ENCODE results near the gene RANBP3. TPM values are rescaled to one million over a fixed set of nuclear protein-coding genes. Genes with fewer than 3 reads are reported as not detected.

RANBP3 gene
- total RNA-seq, 2 donors from 2014 or later = 76.8 to 86.9 TPM

DNA sequence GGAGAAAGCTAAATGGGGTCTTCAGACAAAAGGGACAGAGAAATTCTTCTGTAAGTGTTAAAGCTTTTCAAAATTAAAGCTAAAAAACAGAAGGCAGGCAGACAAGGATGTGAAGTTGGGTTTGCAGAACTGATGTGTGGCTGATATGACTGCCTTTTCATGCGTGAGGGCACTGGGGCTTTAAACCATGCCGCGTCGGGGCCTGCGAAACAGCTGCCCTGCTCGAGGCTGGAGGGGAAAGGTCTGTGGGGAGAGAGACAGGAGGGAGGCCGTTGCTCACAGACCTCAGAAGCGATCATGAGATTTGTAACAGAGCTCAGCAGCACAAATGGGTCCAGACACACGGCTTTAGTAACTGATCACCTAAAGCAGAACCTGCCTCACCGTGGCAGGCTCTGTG lies 40.4 kb downstream of the RANBP3 start:
- H3K9me3 ChIP-seq (ENCODE audit: control insufficient read depth, low read length, poor library complexity, severe bottlenecking) = no peaks in the 10 kb centered on the region
- Mint-ChIP-seq H3K27me3 (no peaks in the 10 kb centered on the region), H3K4me1 (peaks cover 11% of the 10 kb centered on the region), H3K4me3 (no peak overlapping the region), H3K36me3 (ENCODE audit: low read depth) (peaks cover 2% of the 10 kb centered on the region), H3K27ac (peak overlapping the region; percentile 16)
- DNase-seq = no peak
- no peak for ATAC-seq

DNA sequence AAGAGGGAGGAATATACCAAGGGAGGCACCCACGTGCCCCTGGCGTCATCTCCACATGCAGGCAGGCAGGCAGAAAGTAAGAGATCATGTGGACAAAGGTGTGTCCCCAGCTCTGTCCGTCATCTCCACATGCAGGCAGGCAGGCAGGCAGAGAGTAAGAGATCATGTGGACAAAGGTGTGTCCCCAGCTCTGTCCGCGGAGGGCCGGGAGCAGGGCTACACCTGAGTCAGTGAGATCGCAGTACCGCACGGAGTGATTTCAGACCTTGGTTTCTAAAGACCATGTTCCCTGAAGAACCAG lies 41.7 kb downstream of the RANBP3 start:
- peaks cover 8% of the 10 kb centered on the region for H3K4me1 Mint-ChIP-seq
- no peaks in the 10 kb centered on the region for H3K27me3 Mint-ChIP-seq
- H3K9me3 ChIP-seq (ENCODE audit: control insufficient read depth, low read length, poor library complexity, severe bottlenecking) = no peaks in the 10 kb centered on the region
- no peak overlapping the region for H3K4me3 Mint-ChIP-seq
- peak overlapping the region; percentile 37 for H3K27ac Mint-ChIP-seq
- DNase-seq (no peak), ATAC-seq (no peak)
- H3K36me3 Mint-ChIP-seq (ENCODE audit: low read depth) = peaks cover 2% of the 10 kb centered on the region

DNA sequence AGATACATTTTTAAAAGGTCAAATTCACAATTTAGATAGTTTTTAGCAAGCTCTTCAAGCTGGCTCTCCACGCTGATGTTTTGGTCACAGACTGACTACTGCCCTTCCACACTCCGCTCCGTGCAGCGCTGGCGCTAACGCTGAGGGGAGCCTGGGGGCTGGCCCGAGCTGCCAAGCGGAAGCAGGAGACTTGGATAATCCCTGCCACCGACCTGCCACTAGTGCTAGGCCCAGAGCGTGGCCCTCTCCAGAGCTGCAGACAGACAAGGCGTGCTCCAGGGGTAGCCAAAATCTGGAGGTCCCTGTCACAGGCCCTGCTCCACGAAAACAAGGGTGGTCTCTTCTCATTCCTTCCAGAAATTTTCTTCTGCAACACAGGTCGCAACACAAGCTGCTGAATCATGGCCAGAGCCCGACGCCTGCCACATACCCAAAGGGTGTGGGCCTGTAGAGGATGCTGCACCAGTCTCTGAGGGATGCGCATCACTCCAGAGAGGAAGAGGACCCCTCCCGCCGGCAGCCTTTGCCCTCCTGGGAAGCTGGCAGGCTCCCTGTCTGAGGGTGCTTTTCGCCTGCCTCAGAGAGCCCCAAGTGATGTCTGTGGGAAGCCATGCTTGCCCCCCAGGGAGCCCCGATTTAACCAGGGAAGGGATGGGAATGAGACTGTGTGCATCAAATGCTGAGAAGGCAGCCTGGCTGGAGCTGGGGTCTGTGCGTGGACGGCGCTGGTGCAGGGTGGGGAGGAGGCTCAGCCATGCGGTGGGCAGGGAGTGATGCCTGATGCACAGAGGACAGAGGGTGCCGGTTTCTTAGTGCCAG lies 42.3 kb downstream of the RANBP3 start:
- Mint-ChIP-seq H3K27ac (peak overlapping the region; percentile 37), H3K36me3 (ENCODE audit: low read depth) (peaks cover 2% of the 10 kb centered on the region), H3K4me3 (no peak overlapping the region), H3K4me1 (peaks cover 8% of the 10 kb centered on the region), H3K27me3 (no peaks in the 10 kb centered on the region)
- DNase-seq = no peak
- no peaks in the 10 kb centered on the region for H3K9me3 ChIP-seq (ENCODE audit: control insufficient read depth, low read length, poor library complexity, severe bottlenecking)
- no peak for ATAC-seq

DNA sequence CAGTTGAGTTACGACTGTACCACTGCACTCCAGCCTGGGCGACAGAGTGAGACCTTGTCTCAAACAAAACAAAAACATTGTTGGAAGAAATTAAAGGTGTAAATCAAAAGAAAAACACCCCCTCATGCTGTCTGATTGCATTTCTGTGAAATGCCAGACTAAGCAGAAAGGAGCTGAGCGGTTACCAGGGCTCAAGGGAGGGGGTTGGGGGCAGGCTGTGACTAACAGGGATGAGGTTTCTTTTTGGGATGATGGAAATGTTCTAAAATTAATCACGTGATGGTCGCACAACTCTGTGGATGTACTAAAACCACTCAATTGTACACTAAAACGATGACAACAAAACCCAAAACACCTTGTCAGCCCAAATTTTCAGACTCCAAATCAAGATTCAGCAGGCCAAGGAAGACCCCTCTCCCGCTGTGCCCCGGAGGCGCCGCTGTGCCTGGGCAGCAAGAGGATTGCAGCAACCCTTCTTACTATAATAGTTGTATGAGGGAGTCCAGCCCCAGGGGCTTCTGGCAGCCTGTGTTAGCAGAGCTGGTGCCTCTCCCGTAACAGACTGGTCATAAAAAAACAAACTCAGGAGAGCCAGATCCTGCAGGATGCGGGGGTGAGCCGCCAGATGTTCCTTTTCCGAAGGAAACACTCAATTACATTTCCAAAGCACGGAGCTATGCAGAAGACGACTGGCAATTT lies 43.0 kb downstream of the RANBP3 start:
- Mint-ChIP-seq H3K4me1 (peaks cover 8% of the 10 kb centered on the region), H3K27me3 (no peaks in the 10 kb centered on the region), H3K36me3 (ENCODE audit: low read depth) (peaks cover 2% of the 10 kb centered on the region), H3K4me3 (no peak overlapping the region), H3K27ac (peak overlapping the region; percentile 72)
- DNase-seq (no peak), ATAC-seq (no peak)
- H3K9me3 ChIP-seq (ENCODE audit: control insufficient read depth, low read length, poor library complexity, severe bottlenecking) = no peaks in the 10 kb centered on the region

DNA sequence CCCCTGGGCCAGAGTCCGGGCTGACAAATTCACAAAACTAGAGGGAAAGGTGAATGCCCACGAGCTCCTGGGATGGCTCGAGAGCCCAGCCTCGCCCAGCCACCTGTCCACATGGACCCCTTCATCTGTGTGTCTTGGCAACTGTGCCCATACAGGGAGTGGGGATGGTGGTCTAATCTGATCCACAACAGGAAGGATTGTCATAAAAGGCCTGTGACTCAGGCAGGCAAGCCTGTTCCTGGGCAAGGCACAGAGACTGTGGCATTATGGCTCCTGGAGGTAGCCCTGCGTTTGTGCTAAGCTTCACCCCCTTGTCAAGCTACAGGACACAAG lies 43.9 kb downstream of the RANBP3 start:
- ATAC-seq = no peak
- Mint-ChIP-seq H3K36me3 (ENCODE audit: low read depth) (peaks cover 2% of the 10 kb centered on the region), H3K4me1 (peaks cover 8% of the 10 kb centered on the region), H3K27me3 (no peaks in the 10 kb centered on the region), H3K27ac (no peak overlapping the region), H3K4me3 (no peak overlapping the region)
- no peaks in the 10 kb centered on the region for H3K9me3 ChIP-seq (ENCODE audit: control insufficient read depth, low read length, poor library complexity, severe bottlenecking)
- no peak for DNase-seq

DNA sequence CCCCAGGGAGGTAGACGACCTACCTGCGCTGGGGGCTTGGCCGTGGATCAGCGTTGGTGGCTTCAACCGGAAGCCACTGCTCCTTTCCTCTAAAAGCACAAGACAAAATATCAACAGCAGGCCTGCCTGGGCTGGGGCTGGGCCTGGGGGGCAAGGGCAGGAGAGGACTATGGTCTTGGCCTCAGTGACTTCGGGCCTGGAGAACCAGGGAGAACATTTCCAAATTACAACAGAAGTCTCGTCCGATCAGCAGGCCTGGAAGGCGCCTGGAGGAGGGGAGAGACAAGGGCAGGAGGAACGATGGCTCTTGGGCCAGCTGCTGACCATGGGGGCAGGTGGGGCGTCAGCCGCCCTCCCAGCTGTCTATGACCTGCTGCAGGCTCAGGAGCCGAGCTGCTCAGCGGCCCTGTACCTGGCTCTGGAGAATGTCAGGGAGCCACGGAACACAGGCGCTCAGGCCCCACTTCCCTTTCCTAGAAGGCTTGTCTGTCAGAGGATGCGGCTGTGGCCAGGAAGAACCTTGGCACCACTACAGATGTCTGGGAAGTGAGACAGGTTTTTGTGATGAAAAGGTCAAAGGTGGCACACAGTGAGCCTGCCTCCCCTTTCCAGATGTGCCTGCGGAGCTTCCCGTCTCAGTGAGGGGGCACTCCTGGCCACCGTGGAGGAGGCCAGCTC lies 44.4 kb downstream of the RANBP3 start:
- Mint-ChIP-seq H3K36me3 (ENCODE audit: low read depth) (peaks cover 2% of the 10 kb centered on the region), H3K27me3 (no peaks in the 10 kb centered on the region), H3K27ac (no peak overlapping the region), H3K4me1 (peaks cover 8% of the 10 kb centered on the region), H3K4me3 (no peak overlapping the region)
- ATAC-seq (no peak), DNase-seq (no peak)
- H3K9me3 ChIP-seq (ENCODE audit: control insufficient read depth, low read length, poor library complexity, severe bottlenecking) = no peaks in the 10 kb centered on the region

DNA sequence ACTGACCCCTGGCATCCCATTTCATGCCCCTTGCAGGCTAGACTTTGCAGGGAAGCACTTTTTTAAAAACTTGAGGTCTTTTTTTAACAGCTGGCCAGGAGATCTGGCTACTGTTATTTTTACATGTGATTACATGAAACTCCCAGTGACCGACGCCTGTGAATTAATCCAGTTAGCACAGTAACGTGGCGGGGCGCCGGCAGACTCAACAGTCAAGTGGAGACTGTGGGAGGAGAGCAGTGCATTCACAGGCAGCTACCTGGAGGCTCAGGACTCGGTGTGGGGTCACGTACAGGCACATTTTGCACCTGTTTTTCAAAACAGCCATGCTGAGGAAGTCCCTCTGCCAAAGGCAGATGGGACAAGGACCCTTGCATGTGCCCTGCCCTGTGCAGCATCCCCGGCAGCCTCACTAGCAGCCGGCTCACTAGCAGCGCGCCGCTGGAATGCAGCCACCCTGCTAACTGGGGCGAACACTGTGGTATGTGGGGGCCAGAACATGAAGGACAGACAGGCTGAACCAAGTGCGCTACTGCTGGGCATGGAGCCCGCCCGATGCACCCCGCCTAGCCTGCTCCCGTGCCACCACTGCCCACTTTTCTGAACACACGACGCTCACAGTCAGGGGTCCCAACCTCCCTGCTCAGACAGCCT lies 45.2 kb downstream of the RANBP3 start:
- no peak overlapping the region for H3K4me3 Mint-ChIP-seq
- H3K27ac Mint-ChIP-seq = no peak overlapping the region
- peaks cover 8% of the 10 kb centered on the region for H3K4me1 Mint-ChIP-seq
- H3K9me3 ChIP-seq (ENCODE audit: control insufficient read depth, low read length, poor library complexity, severe bottlenecking) = no peaks in the 10 kb centered on the region
- peaks cover 5% of the 10 kb centered on the region for H3K36me3 Mint-ChIP-seq (ENCODE audit: low read depth)
- no peaks in the 10 kb centered on the region for H3K27me3 Mint-ChIP-seq
- ATAC-seq (no peak), DNase-seq (no peak)

DNA sequence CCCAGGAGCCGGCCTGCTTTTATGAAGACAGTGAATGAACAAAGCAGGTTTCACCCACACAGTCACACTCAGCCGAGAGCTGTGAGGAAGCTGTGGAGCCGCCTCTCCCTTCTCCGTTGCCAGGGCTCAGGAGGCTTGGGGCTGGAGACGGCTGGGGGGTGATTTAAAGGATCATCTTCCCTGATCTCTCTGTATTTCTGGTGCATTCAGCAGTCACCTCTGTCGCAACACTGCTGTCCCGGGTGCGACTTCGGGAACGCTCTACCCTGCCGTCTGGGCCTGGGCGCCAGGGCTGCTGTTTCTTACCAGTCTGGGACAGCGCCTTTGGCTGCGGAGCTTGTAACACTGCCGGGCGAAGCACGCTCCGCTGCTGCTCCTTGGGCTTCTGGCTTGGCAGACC lies 45.8 kb downstream of the RANBP3 start:
- Mint-ChIP-seq H3K4me3 (no peak overlapping the region), H3K4me1 (peaks cover 8% of the 10 kb centered on the region), H3K36me3 (ENCODE audit: low read depth) (peaks cover 3% of the 10 kb centered on the region), H3K27ac (no peak overlapping the region), H3K27me3 (no peaks in the 10 kb centered on the region)
- ATAC-seq = no peak
- no peak for DNase-seq
- H3K9me3 ChIP-seq (ENCODE audit: control insufficient read depth, low read length, poor library complexity, severe bottlenecking) = no peaks in the 10 kb centered on the region

DNA sequence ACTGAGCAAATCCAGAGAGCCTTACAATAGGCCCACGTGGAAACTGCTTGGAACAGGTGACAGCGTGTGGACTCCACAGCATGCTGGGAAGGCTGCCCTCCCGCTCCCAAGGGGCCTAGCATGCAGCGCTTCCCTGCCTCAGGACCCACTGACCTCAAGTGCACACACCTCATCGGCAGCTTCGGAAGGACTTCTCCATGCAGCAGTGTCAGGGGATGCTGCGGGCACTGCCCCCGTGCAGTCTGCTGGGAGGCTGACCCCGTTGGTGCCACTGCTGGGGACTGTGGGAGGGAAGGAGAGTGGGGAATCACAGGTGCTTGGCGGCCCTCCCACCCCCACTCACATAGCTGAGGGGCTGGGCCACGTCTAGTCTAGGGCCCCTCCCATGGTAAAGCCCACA lies 46.7 kb downstream of the RANBP3 start:
- Mint-ChIP-seq H3K4me3 (no peak overlapping the region), H3K4me1 (peaks cover 6% of the 10 kb centered on the region), H3K27ac (no peak overlapping the region), H3K27me3 (no peaks in the 10 kb centered on the region), H3K36me3 (ENCODE audit: low read depth) (peaks cover 3% of the 10 kb centered on the region)
- DNase-seq (no peak), ATAC-seq (no peak)
- no peaks in the 10 kb centered on the region for H3K9me3 ChIP-seq (ENCODE audit: control insufficient read depth, low read length, poor library complexity, severe bottlenecking)

DNA sequence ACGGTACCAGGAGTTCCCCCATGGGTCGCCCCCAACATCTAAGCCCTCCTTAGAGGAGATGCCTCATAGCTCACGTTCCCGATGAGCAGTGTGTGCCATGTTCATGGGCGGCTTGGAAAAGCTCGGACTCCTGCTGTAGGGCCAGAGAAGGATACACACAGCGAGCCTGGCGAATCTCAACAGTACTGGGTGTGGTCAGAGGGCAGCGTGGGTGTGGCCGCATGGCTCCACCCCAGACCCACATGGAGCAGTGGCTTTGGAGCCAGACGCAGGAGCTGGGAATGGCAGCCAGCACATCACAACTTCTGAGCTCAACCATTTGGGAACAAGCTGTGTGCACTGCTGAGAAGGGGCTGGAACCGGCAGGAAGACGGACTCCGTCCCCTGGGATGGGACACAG lies 48.3 kb downstream of the RANBP3 start:
- no peak overlapping the region for H3K27ac Mint-ChIP-seq
- H3K36me3 Mint-ChIP-seq (ENCODE audit: low read depth) = peaks cover 3% of the 10 kb centered on the region
- H3K4me1 Mint-ChIP-seq = peaks cover 2% of the 10 kb centered on the region
- DNase-seq (no peak), ATAC-seq (no peak)
- H3K9me3 ChIP-seq (ENCODE audit: control insufficient read depth, low read length, poor library complexity, severe bottlenecking) = no peaks in the 10 kb centered on the region
- H3K27me3 Mint-ChIP-seq = no peaks in the 10 kb centered on the region
- no peak overlapping the region for H3K4me3 Mint-ChIP-seq

DNA sequence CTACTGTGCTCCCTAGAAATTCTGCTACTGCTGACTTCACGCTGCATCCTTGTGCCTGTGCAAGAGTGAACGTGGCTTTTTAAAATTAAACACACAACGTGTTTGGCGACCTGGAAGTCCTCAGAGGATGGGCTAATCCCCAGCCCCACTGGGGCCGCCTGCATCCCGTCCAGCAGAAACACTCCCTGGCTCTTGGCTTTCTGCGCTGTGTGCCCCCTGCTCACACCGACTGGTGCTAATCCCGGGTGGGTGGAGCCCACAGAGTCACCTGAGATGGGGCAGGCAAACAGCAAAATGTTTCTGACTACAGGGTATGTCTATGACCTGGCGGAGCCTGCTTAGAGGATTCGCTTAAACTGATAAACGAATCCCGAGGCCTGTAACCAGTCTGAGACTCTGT lies 48.8 kb downstream of the RANBP3 start:
- peaks cover 3% of the 10 kb centered on the region for H3K36me3 Mint-ChIP-seq (ENCODE audit: low read depth)
- H3K27ac Mint-ChIP-seq = peak overlapping the region; percentile 27
- H3K4me3 Mint-ChIP-seq = no peak overlapping the region
- no peaks in the 10 kb centered on the region for H3K9me3 ChIP-seq (ENCODE audit: control insufficient read depth, low read length, poor library complexity, severe bottlenecking)
- no peaks in the 10 kb centered on the region for H3K27me3 Mint-ChIP-seq
- H3K4me1 Mint-ChIP-seq = no peaks in the 10 kb centered on the region
- no peak for ATAC-seq
- DNase-seq = no peak

DNA sequence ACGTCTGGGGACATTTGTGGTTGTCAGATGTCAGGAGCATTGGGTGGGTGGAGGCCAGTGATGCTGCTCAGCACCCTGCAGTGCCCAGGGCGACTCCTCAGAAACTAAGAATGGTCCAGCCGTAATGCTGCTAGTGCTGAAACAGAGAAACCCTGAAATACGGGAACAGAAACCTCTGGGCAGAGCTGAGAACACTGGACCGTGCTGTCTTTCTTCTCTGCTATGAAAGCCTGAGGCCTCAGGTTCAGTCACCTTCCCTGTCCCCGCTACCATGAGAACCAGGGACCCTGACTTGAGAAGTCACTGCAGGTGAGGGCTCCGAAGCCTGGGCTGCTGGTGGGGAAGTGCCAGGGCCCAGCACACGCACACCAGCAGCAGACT lies 50.5 kb downstream of the RANBP3 start:
- Mint-ChIP-seq H3K27ac (no peak overlapping the region), H3K36me3 (ENCODE audit: low read depth) (peaks cover 7% of the 10 kb centered on the region)
- ATAC-seq = no peak

DNA sequence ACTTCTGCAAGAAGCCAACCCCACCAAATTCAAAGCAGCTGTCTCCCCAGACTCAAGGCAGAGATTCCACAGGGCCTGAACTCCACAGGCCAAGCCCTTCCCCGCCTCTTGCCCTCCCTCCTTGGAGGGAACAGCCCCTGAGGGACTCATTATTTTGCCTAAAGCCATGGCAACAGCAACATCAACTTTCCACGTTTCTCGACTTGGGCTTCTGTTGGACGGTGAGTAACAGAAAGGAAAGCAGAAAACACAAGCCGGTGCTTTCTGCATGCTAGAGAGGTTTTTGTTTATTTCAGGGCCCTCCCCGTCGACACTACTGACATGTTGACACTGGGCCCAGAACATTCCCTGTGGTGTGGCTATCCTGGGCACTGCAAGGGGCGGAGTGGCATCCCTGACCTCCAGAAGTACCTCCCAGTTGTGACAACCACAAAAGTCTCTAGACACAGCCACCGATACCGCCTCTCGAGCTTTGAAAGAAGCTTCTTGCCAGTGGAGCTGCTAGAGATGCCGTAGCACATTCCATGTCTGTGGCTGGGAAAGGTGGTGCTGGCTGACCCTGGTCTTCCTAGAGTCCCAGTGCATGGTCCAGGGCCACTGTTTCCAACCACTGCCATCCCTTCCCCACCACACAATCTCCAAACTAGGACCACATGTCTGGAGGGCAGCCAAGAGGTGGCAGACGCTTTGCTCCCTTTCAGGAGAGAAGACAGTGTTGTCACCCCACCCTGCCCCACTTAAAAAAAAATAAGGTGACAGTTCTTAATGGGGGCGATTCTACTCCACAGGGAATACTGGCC lies 51.1 kb downstream of the RANBP3 start:
- no peak for ATAC-seq
- H3K27ac Mint-ChIP-seq = no peak overlapping the region
- no peaks in the 10 kb centered on the region for H3K9me3 ChIP-seq (ENCODE audit: control insufficient read depth, low read length, poor library complexity, severe bottlenecking)
- H3K27me3 Mint-ChIP-seq = no peaks in the 10 kb centered on the region
- H3K4me1 Mint-ChIP-seq = no peaks in the 10 kb centered on the region
- peaks cover 7% of the 10 kb centered on the region for H3K36me3 Mint-ChIP-seq (ENCODE audit: low read depth)
- no peak overlapping the region for H3K4me3 Mint-ChIP-seq
- DNase-seq = no peak

More for the DNA sequence above, 50.5 kb downstream of the RANBP3 start:
- DNase-seq = no peak
- Mint-ChIP-seq H3K27me3 (no peaks in the 10 kb centered on the region), H3K4me1 (no peaks in the 10 kb centered on the region), H3K4me3 (no peak overlapping the region)
- no peaks in the 10 kb centered on the region for H3K9me3 ChIP-seq (ENCODE audit: control insufficient read depth, low read length, poor library complexity, severe bottlenecking)
